ENCODE data around the gene PKP4. TPM values are rescaled to one million over a fixed set of nuclear protein-coding genes. Genes with fewer than 3 reads are reported as not detected.

The PKP4 gene
- total RNA-seq, 4 donors from 2014 or later: 64.1 to 152 (median 90.2) TPM

DNA sequence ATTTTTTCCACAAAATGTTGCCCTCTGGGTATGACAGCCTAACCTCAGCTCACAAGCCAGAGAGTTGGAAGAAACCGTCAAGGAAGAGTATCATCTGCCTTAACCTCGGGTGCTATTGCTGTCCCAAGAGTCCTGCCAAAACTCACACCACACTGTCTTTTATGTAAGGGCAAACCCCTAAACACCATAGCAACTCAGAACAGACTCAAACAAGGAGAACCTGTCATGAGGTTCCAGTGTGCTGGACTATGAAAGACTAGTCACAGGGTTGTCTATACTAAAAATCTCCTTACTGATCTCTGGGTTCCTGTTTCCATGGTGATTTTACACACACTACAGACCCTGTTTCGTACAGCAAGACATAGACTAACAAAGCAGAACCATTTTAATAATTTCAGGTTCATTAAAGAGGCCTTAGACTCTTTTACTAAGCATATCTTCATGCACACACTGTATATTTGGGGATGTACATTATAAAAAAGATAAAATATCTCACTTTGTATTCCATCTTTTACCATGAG lies 159.8 kb downstream of the PKP4 start:
- no peak for DNase-seq (ENCODE audit: low spot score in 2 of 2)
- H3K4me3 ChIP-seq: no peak overlapping the region
- 88% methylated on average over 3 of the region's 3 CpGs for WGBS
- no peaks in the 10 kb centered on the region for H3K27me3 ChIP-seq
- H3K36me3 ChIP-seq: peaks cover 5% of the 10 kb centered on the region
- H3K9me3 ChIP-seq: no peaks in the 10 kb centered on the region
- no peak overlapping the region for H3K27ac ChIP-seq
- H3K4me1 ChIP-seq: peaks cover 4% of the 10 kb centered on the region
- TF ChIP-seq, protein P1, sequence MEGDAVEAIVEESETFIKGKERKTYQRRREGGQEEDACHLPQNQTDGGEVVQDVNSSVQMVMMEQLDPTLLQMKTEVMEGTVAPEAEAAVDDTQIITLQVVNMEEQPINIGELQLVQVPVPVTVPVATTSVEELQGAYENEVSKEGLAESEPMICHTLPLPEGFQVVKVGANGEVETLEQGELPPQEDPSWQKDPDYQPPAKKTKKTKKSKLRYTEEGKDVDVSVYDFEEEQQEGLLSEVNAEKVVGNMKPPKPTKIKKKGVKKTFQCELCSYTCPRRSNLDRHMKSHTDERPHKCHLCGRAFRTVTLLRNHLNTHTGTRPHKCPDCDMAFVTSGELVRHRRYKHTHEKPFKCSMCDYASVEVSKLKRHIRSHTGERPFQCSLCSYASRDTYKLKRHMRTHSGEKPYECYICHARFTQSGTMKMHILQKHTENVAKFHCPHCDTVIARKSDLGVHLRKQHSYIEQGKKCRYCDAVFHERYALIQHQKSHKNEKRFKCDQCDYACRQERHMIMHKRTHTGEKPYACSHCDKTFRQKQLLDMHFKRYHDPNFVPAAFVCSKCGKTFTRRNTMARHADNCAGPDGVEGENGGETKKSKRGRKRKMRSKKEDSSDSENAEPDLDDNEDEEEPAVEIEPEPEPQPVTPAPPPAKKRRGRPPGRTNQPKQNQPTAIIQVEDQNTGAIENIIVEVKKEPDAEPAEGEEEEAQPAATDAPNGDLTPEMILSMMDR (IDR thresholded peaks at IDR 0.05): no peak
- TF ChIP-seq POLR2AphosphoS5 (IDR thresholded peaks at IDR 0.05): no peak
- no peak for TF ChIP-seq EP300 (IDR thresholded peaks at IDR 0.05)
- TF ChIP-seq POLR2A (IDR thresholded peaks at IDR 0.05): no peak

DNA sequence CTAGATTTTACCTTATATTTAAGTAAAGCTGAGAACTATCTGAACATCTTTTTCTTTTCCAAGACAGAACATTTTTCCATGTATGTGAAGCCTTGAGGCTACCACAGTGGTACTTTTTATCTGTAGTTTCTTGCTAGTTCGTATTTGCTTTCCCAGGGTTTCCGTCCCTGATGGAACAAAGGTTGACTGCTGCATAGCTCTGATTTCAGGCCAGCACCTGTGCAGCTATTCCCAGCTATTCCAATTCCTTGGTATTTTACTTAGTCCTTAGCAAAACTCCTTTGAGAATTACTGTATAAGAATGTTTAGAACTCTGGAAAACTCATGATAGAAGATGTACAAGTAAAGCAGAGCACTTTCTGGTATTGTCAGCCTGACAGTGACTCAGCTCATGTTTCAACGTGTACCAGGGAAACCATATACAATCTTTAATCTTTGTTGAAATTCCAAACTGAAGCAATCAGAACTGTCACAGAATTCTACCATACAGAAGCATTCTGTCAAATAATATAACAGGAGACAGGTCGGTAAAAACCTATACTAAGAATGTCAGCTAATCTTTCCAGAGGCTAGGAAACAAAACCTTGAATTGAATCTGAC lies 162.2 kb downstream of the PKP4 start:
- no peak for TF ChIP-seq POLR2A (IDR thresholded peaks at IDR 0.05)
- TF ChIP-seq, protein P1 (IDR thresholded peaks at IDR 0.05): no peak
- no peak for TF ChIP-seq POLR2AphosphoS5 (IDR thresholded peaks at IDR 0.05)
- TF ChIP-seq EP300 (IDR thresholded peaks at IDR 0.05): no peak
- Histone ChIP-seq H3K27me3 (no peaks in the 10 kb centered on the region), H3K4me3 (no peak overlapping the region), H3K36me3 (peaks cover 27% of the 10 kb centered on the region), H3K9me3 (no peaks in the 10 kb centered on the region), H3K4me1 (peaks cover 4% of the 10 kb centered on the region), H3K27ac (no peak overlapping the region)
- no peak for DNase-seq (ENCODE audit: low spot score in 2 of 2)
- 87% methylated on average over 4 of the region's 4 CpGs for WGBS

DNA sequence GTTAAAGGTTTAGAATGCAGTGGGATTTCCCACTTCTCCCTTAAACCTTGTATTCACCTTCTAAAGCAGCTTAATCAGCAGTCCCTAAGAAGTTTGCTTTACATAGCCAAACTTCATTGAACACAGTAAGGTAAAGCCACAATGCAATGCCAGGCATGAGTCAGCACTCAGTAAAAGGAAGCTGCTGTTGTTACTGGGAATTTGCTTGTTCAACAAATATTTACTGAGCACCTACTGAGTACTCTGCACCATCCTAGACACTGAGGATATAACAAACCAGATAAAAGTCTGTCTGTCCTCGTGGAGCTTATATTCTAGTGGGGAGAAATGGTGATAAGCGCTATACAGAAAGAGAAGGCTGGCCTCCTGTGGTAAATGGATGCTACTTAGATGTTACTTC lies 162.7 kb downstream of the PKP4 start:
- Histone ChIP-seq H3K27ac (no peak overlapping the region), H3K36me3 (peaks cover 29% of the 10 kb centered on the region), H3K4me3 (no peak overlapping the region), H3K27me3 (no peaks in the 10 kb centered on the region), H3K9me3 (no peaks in the 10 kb centered on the region), H3K4me1 (peaks cover 4% of the 10 kb centered on the region)
- TF ChIP-seq EP300 (IDR thresholded peaks at IDR 0.05) (no peak), POLR2A (IDR thresholded peaks at IDR 0.05) (no peak), POLR2AphosphoS5 (IDR thresholded peaks at IDR 0.05) (no peak)
- TF ChIP-seq, protein P1 (IDR thresholded peaks at IDR 0.05): no peak
- 88% methylated on average over 2 of the region's 2 CpGs for WGBS
- no peak for DNase-seq (ENCODE audit: low spot score in 2 of 2)

DNA sequence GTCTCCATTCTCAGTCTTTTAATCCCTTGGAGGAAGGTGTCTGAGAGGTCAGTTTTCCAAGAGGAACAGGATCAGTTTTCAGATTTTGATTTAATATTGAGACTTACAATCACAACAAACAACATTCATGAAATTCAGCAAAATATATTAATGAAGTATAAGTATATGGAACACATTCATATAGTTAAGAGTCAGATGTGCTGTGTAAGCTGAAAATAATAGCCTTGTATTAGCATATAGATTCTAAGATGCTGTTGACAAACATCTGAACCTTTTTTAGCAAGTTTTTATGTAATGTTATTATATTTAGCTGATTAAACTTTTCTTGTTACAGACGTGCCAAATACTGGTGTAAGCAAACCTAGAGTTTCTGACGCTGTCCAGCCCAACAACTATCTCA lies 163.9 kb downstream of the PKP4 start:
- TF ChIP-seq POLR2AphosphoS5 (IDR thresholded peaks at IDR 0.05): no peak
- no peak for TF ChIP-seq EP300 (IDR thresholded peaks at IDR 0.05)
- TF ChIP-seq, protein P1 (IDR thresholded peaks at IDR 0.05): no peak
- TF ChIP-seq POLR2A (IDR thresholded peaks at IDR 0.05): no peak
- H3K27ac ChIP-seq: no peak overlapping the region
- no peak for DNase-seq (ENCODE audit: low spot score in 2 of 2)
- H3K4me3 ChIP-seq: no peak overlapping the region
- peaks cover 4% of the 10 kb centered on the region for H3K4me1 ChIP-seq
- peaks cover 36% of the 10 kb centered on the region for H3K36me3 ChIP-seq
- WGBS: 73% methylated on average over 2 of the region's 2 CpGs
- no peaks in the 10 kb centered on the region for H3K9me3 ChIP-seq
- H3K27me3 ChIP-seq: no peaks in the 10 kb centered on the region

DNA sequence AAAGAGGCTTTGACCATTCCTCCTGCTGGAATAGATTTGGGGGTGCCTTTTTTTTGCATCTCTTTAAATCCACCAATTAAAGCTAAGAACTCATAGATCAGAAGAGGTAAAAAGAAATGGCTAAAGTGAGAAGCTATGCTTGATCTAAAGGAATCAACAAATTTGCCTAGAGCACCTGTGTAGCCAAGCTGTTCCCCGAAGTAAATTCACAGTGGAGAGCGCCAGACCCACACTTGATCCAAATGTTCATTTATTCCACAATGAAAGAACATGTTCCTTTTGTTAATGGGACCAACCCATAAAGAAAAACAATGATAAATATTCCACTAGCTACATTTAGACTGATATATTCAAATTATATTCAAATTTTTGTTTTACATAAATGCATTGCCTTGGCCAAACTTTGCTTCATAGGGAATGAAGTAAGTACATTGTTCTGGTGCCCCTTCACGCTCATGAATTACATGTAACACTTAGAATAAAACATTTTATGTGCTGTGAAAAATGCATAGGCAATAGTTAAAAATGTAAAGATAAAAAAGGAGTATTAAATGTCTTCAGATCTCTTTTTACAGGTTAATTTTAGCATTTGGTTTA lies 167.4 kb downstream of the PKP4 start:
- H3K36me3 ChIP-seq: peaks cover 36% of the 10 kb centered on the region
- TF ChIP-seq POLR2A (IDR thresholded peaks at IDR 0.05): no peak
- no peak for TF ChIP-seq POLR2AphosphoS5 (IDR thresholded peaks at IDR 0.05)
- TF ChIP-seq, protein P1 (IDR thresholded peaks at IDR 0.05): no peak
- no peak for TF ChIP-seq EP300 (IDR thresholded peaks at IDR 0.05)

More for the DNA sequence above, 167.4 kb downstream of the PKP4 start:
- H3K4me3 ChIP-seq: no peak overlapping the region
- no peaks in the 10 kb centered on the region for H3K9me3 ChIP-seq
- DNase-seq (ENCODE audit: low spot score in 2 of 2): no peak
- whole genome bisulfite sequencing: 89% methylated on average over 3 of the region's 3 CpGs
- H3K27me3 ChIP-seq: no peaks in the 10 kb centered on the region
- no peak overlapping the region for H3K27ac ChIP-seq
- H3K4me1 ChIP-seq: peaks cover 2% of the 10 kb centered on the region
